Caco-2 (cell line): ENCODE results near the gene PECR. TPM values are rescaled to one million over a fixed set of nuclear protein-coding genes. Genes with fewer than 3 reads are reported as not detected.

Experiments used
- BruUV-seq: library from RNA; stranded (reverse); fragments of 400-500 nt; replicated peaks from 2 replicates; lab custom pipeline; 2021; lab: Mats Ljungman, UMichigan
- CTCF ChIA-PET: fragments of 300-600 bp; sonication (Branson Sonifier 250); formaldehyde crosslinking; loops from one replicate; lab custom pipeline; 2022; ENCODE audit warnings: antibody characterized with exemption; lab: Charles Lee
- POLR2A ChIA-PET: fragments of 300-600 bp; sonication (Branson Sonifier 250); formaldehyde crosslinking; loops from one replicate; lab custom pipeline; 2022; ENCODE audit warnings: antibody characterized with exemption; lab: Charles Lee
- DNase-seq, 2 experiments: peaks; one replicate each; pipeline versions ENCODE4 v3.0.0 to v3.0.0-alpha.2; 2020 to 2022
- H3K27me3 ChIP-seq: replicated peaks from 2 replicates; pipeline ENCODE4 v1.6.0; 2011; ENCODE audit warnings: low read length; ENCODE audit not compliant: control insufficient read depth, insufficient read depth
- H3K36me3 ChIP-seq: 2 replicates; pipeline ENCODE4 v1.5.1; 2011; ENCODE audit warnings: low read length; ENCODE audit not compliant: control insufficient read depth, insufficient read depth
- H3K4me1 ChIP-seq: fragments of 250-450 bp; sonication (Bioruptor Pico); 2 replicates; pipeline ENCODE4 v1.5.1; 2020; ENCODE audit warnings: mild to moderate bottlenecking
- H3K4me3 ChIP-seq: 2 replicates; pipeline ENCODE4 v1.5.1; 2011; ENCODE audit warnings: low read depth, mild to moderate bottlenecking, control low read depth, low read length
- H3K9me3 ChIP-seq: fragments of 250-450 bp; sonication (Bioruptor Pico); 2 replicates; pipeline ENCODE4 v1.5.1; 2020; ENCODE audit warnings: mild to moderate bottlenecking, moderate library complexity
- H3K27ac Mint-ChIP-seq: one replicate; pipeline ENCODE4 v1.8.0; 2022; ENCODE audit warnings: mixed read lengths; ENCODE audit not compliant: unreplicated experiment
- H3K27me3 Mint-ChIP-seq: one replicate; pipeline ENCODE4 v1.8.0; 2022; ENCODE audit warnings: mixed read lengths; ENCODE audit not compliant: insufficient read depth, unreplicated experiment
- H3K36me3 Mint-ChIP-seq: one replicate; pipeline ENCODE4 v1.8.0; 2022; ENCODE audit warnings: mild to moderate bottlenecking, mixed read lengths; ENCODE audit not compliant: insufficient read depth, unreplicated experiment
- H3K4me1 Mint-ChIP-seq: one replicate; pipeline ENCODE4 v1.8.0; 2022; ENCODE audit warnings: low read depth, mixed read lengths; ENCODE audit not compliant: unreplicated experiment
- H3K4me3 Mint-ChIP-seq: one replicate; pipeline ENCODE4 v1.8.0; 2022; ENCODE audit warnings: mild to moderate bottlenecking, moderate library complexity, mixed read lengths; ENCODE audit not compliant: unreplicated experiment
- H3K9me3 Mint-ChIP-seq: one replicate; pipeline ENCODE4 v1.8.0; 2022; ENCODE audit warnings: mixed read lengths; ENCODE audit not compliant: unreplicated experiment
- CTCF ChIP-seq, 2 experiments: fragments of 200-600 bp in 1 of 2; IDR thresholded peaks; 1 replicate in 1 of 2; 2 replicates in 1 of 2; pipeline versions ENCODE4 v1.5.1 to v1.8.0; 2011 to 2022; ENCODE audit warnings: antibody characterized with exemption in 1 of 2, control low read depth in 1 of 2, inconsistent platforms in 1 of 2, low read depth in 1 of 2, low read length in 1 of 2, mild to moderate bottlenecking in 1 of 2, moderate library complexity in 1 of 2; ENCODE audit not compliant: insufficient read depth in 1 of 2, severe bottlenecking in 1 of 2, unreplicated experiment in 1 of 2
- intact Hi-C: fragments of 100-400 bp; cut with micrococcal nuclease; formaldehyde crosslinking; loops from one replicate; pipeline ENCODE4 v1.10.0; 2022; ENCODE audit not compliant: unreplicated experiment
- total RNA-seq: library from RNA; stranded (reverse); gene quantifications from 2 replicates; pipeline ENCODE4 v1.2.3, GENCODE V29; 2022

PECR gene
- total RNA-seq, 1 experiment from 2014 or later, result 42.0 TPM

- no peaks in the 10 kb centered on the region for H3K27me3 Mint-ChIP-seq
- no peak overlapping the region for H3K4me3 Mint-ChIP-seq
- no peaks in the 10 kb centered on the region for H3K9me3 ChIP-seq
- no peak overlapping the region for H3K4me3 ChIP-seq
- H3K9me3 Mint-ChIP-seq, result no peaks in the 10 kb centered on the region
- H3K27me3 ChIP-seq, result no peaks in the 10 kb centered on the region
- TF ChIP-seq CTCF (IDR thresholded peaks at IDR 0.05; ENCODE audit: insufficient read depth in 1 of 2, low read depth in 1 of 2, low read length in 1 of 2, severe bottlenecking in 1 of 2, unreplicated experiment in 1 of 2), result no peak
- peaks cover 8% of the 10 kb centered on the region for H3K36me3 Mint-ChIP-seq
- no peak overlapping the region for H3K27ac Mint-ChIP-seq
- intact Hi-C loops, result no loop called here
- BruUV-seq, result no TSS peak
- peaks cover 22% of the 10 kb centered on the region for H3K4me1 ChIP-seq
- H3K4me1 Mint-ChIP-seq, result peaks cover 15% of the 10 kb centered on the region
- DNase-seq, result peak in 1 of 2 experiments; percentile 5
- ChIA-PET POLR2A (interaction anchor here (1.8 kb wide), 1 partner anchor 32 kb away, joined by 5 read pairs; no protein-coding TSS in a partner anchor), CTCF (no interaction called here)
- H3K36me3 ChIP-seq, result no peaks in the 10 kb centered on the region; the same call in 1 of the 2 replicates
Observed at GRCh38 chr2:216075510-216076485, 5.8 kb downstream of the PECR start.

- Mint-ChIP-seq H3K4me1 (peaks cover 9% of the 10 kb centered on the region), H3K4me3 (no peak overlapping the region), H3K36me3 (peaks cover 14% of the 10 kb centered on the region), H3K27me3 (no peaks in the 10 kb centered on the region), H3K27ac (no peak overlapping the region), H3K9me3 (no peaks in the 10 kb centered on the region)
- Histone ChIP-seq H3K27me3 (no peaks in the 10 kb centered on the region), H3K9me3 (no peaks in the 10 kb centered on the region), H3K4me1 (peaks cover 19% of the 10 kb centered on the region), H3K4me3 (no peak overlapping the region), H3K36me3 (no peaks in the 10 kb centered on the region; the same call in 1 of the 2 replicates)
- ChIA-PET CTCF (no interaction called here), POLR2A (no interaction called here)
- intact Hi-C loops, result no loop called here
- no TSS peak for BruUV-seq
- no peak for TF ChIP-seq CTCF (IDR thresholded peaks at IDR 0.05; ENCODE audit: insufficient read depth in 1 of 2, low read depth in 1 of 2, low read length in 1 of 2, severe bottlenecking in 1 of 2, unreplicated experiment in 1 of 2)
- DNase-seq, result no peak
Observed at GRCh38 chr2:216074794-216075193, 6.8 kb downstream of the PECR start.

- Mint-ChIP-seq H3K9me3 (no peaks in the 10 kb centered on the region), H3K4me1 (peaks cover 9% of the 10 kb centered on the region), H3K36me3 (peaks cover 14% of the 10 kb centered on the region), H3K4me3 (no peak overlapping the region), H3K27me3 (no peaks in the 10 kb centered on the region), H3K27ac (peak overlapping the region; percentile 45)
- H3K4me3 ChIP-seq, result no peak overlapping the region
- DNase-seq, result no peak
- no peaks in the 10 kb centered on the region for H3K9me3 ChIP-seq
- H3K4me1 ChIP-seq, result peaks cover 19% of the 10 kb centered on the region
- POLR2A ChIA-PET, result no interaction called here
- H3K36me3 ChIP-seq, result no peaks in the 10 kb centered on the region; the same call in 1 of the 2 replicates
- CTCF ChIA-PET, result no interaction called here
- no peaks in the 10 kb centered on the region for H3K27me3 ChIP-seq
- TF ChIP-seq CTCF (IDR thresholded peaks at IDR 0.05; ENCODE audit: insufficient read depth in 1 of 2, low read depth in 1 of 2, low read length in 1 of 2, severe bottlenecking in 1 of 2, unreplicated experiment in 1 of 2), result no peak
- intact Hi-C loops, result no loop called here
- BruUV-seq, result no TSS peak
Observed at GRCh38 chr2:216074380-216074779, 7.2 kb downstream of the PECR start.
